ENCODE data around the gene TTC33. TPM values are rescaled to one million over a fixed set of nuclear protein-coding genes. Genes with fewer than 3 reads are reported as not detected.

The TTC33 gene
- total and polyA plus RNA-seq, 7 donors: 11.0 to 38.5 (median 25.3) TPM

DNA sequence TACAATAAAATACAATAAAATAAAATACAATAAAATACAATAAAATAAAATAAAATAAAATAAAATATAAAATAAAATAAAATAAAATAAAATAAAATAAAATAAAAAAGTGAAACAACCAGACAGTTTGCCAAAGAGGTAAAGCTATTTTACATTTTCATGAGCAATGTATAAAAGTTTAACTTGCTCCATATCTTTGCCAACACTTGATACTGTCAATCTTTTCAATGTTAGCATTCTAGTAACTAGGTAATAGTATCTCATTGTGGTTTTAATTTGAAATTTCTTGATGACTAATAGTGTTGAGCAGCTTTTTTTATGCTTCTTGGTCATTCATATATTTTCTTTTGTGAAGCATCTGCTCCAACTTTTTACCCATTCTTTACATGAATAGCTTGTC, 17.3 kb downstream of the TTC33 start:
- Histone ChIP-seq H3K4me3 (no peak overlapping the region), H3K27ac (no peak overlapping the region), H3K4me1 (peaks cover 12% of the 10 kb centered on the region), H3K36me3 (ENCODE audit: insufficient read depth in 1 of 2, low read depth in 1 of 2) (peaks cover 2 to 30% of the 10 kb centered on the region in 2 donors), H3K9me3 (no peaks in the 10 kb centered on the region), H3K27me3 (ENCODE audit: insufficient read depth in 3 of 3, low read length in 2 of 3) (no peaks in the 10 kb centered on the region)
- no peak for DNase-seq
- intact Hi-C loops (cut with DNase I): loop anchor here in 1 of 2 donors (5.0 to 10.0 kb wide), 2 partner anchors 791 to 1024 kb away; no protein-coding TSS in a partner anchor
- ATAC-seq: no peak
- TF ChIP-seq, protein P1, sequence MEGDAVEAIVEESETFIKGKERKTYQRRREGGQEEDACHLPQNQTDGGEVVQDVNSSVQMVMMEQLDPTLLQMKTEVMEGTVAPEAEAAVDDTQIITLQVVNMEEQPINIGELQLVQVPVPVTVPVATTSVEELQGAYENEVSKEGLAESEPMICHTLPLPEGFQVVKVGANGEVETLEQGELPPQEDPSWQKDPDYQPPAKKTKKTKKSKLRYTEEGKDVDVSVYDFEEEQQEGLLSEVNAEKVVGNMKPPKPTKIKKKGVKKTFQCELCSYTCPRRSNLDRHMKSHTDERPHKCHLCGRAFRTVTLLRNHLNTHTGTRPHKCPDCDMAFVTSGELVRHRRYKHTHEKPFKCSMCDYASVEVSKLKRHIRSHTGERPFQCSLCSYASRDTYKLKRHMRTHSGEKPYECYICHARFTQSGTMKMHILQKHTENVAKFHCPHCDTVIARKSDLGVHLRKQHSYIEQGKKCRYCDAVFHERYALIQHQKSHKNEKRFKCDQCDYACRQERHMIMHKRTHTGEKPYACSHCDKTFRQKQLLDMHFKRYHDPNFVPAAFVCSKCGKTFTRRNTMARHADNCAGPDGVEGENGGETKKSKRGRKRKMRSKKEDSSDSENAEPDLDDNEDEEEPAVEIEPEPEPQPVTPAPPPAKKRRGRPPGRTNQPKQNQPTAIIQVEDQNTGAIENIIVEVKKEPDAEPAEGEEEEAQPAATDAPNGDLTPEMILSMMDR (IDR thresholded peaks at IDR 0.05): no peak

DNA sequence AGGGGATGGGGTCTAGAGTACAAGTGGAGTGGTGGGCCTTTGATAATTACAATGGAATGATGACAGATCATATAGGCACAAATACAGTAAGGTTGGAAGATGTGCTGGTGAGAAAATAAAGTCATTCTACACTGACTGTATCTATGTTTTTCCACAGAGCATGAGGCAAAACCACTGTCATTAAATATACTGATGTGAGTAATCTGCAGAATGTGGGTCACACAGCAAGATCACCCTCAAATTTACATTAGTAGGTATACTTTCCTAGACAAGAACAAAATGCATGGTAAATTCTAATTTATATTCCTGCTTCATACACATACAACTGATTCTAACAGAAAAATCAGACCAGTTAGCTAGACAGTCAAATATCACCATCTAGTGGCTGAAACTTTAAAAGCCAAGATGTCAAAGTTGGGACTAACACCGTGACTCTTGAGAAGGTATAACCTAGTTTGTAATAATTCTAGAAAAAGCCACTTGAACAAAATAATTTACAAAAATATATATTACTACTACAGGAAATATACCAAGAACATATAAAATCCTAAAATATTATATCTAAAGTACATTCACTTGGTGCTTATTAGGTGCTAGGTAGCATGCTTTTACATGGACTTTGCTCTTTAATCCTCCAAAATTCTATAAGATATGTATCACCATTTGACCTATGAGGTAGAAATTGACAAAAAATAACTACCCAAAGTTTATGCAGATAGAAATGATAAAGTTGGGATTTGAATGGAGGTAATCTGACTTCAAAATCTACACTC, 19.5 kb downstream of the TTC33 start:
- intact Hi-C loops (cut with DNase I): loop anchor here in 1 of 2 donors (2.0 to 10.0 kb wide), 3 partner anchors 789 to 1157 kb away; no protein-coding TSS in a partner anchor
- Histone ChIP-seq H3K27ac (no peak overlapping the region), H3K9me3 (no peaks in the 10 kb centered on the region), H3K36me3 (ENCODE audit: insufficient read depth in 1 of 2, low read depth in 1 of 2) (peaks cover 2 to 20% of the 10 kb centered on the region in 2 donors), H3K4me3 (no peak overlapping the region), H3K27me3 (ENCODE audit: insufficient read depth in 3 of 3, low read length in 2 of 3) (no peaks in the 10 kb centered on the region), H3K4me1 (peaks cover 13% of the 10 kb centered on the region)
- TF ChIP-seq, protein P1 (IDR thresholded peaks at IDR 0.05): peak; percentile 81
- ATAC-seq (peak in 3 of 4 donors; percentile 56 to 84 (median 64)), DNase-seq (no peak)
- 3 to 12% (median 3%) methylated on average over 1 of the region's 1 CpG for WGBS, 3 donors

DNA sequence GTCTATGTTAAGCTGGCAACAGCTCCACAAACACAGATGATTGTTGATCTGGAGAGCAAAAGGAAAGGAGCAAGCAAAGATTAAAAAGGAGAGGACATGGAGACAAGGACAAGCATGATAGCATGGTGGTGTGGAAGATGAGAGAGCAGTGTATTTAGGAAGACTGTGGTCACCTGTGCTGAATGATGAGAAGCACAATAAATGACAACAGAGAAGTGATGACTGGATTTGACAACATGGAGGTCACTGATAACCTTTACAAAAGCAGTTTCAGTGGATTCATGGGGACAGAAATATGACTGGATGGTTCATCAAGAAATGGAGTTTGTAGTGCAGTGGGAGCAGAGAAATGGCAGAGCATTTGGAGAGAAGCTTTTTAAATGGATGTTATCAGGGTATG, 20.2 kb downstream of the TTC33 start:
- TF ChIP-seq, protein P1 (IDR thresholded peaks at IDR 0.05): no peak
- H3K36me3 ChIP-seq (ENCODE audit: insufficient read depth in 1 of 2, low read depth in 1 of 2): peaks cover 2 to 13% of the 10 kb centered on the region in 2 donors
- no peak for ATAC-seq
- H3K27me3 ChIP-seq (ENCODE audit: insufficient read depth in 3 of 3, low read length in 2 of 3): no peaks in the 10 kb centered on the region
- intact Hi-C loops (cut with DNase I): loop anchor here in 1 of 2 donors (2.0 to 10.0 kb wide), 3 partner anchors 788 to 1157 kb away; no protein-coding TSS in a partner anchor
- H3K4me3 ChIP-seq: no peak overlapping the region
- H3K27ac ChIP-seq: no peak overlapping the region
- DNase-seq: no peak
- no peaks in the 10 kb centered on the region for H3K9me3 ChIP-seq
- H3K4me1 ChIP-seq: peaks cover 13% of the 10 kb centered on the region

DNA sequence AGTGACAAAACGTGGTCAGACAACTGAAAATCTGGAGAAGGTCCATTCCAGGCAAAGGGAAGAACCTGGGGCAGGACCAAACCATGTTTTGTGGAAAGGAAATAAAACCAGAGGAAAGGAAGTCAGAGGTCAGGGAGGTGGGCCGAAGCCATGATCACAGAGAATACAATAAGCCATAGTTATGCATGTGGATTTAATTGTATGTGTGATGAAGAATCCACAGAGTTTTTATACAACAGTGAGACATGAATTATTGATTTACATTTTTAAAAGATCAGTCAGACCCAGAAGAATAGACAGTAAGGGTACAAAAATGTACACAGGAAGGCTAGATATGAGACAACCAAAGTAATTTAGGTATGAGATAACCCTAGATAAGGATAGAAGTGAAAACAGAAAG, 20.8 kb downstream of the TTC33 start:
- DNase-seq (no peak), ATAC-seq (no peak)
- peaks cover 0 to 12% of the 10 kb centered on the region in 2 donors for H3K36me3 ChIP-seq (ENCODE audit: insufficient read depth in 1 of 2, low read depth in 1 of 2)
- 74 to 79% (median 75%) methylated on average over 2 of the region's 2 CpGs for WGBS, 3 donors
- no peaks in the 10 kb centered on the region for H3K9me3 ChIP-seq
- intact Hi-C loops (cut with DNase I): loop anchor here in 1 of 2 donors (5.0 to 10.0 kb wide), 2 partner anchors 788 to 1020 kb away; no protein-coding TSS in a partner anchor
- H3K4me3 ChIP-seq: no peak overlapping the region
- H3K27me3 ChIP-seq (ENCODE audit: insufficient read depth in 3 of 3, low read length in 2 of 3): no peaks in the 10 kb centered on the region
- TF ChIP-seq, protein P1 (IDR thresholded peaks at IDR 0.05): no peak
- no peak overlapping the region for H3K27ac ChIP-seq
- H3K4me1 ChIP-seq: peaks cover 13% of the 10 kb centered on the region

All from psoas muscle (tissue), 8 donors.